Measurements from ENCODE around the gene METTL24. TPM values are rescaled to one million over a fixed set of nuclear protein-coding genes. Genes with fewer than 3 reads are reported as not detected.
A peak's percentile ranks its signal among the peaks of the same experiment; 100 is the strongest.
"Not testable (repeated sequence)": the region's sequence is repeated elsewhere in the genome, so short reads cannot be mapped to it uniquely, and the experiment has no call there.

The METTL24 gene
- total RNA-seq, 1 donor from 2014 or later = not detected

DNA sequence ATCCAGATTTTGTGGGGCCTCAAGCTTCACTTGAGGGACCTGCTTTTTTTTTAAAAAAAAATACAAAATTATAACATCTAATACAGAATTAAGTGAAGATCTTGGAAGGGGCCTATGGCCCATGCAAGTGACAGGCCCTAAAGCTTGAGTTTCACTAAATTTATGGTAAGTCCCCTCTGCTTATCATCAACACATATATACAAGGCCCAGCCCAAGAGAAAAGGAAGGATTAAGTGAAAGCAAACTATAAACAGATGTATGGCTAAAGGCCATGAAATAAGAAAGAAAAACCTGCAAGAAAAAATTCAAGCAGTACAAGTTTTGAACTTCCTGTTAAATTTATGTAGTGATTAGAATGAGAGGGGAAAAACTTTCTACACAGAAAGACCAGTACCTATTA is 91.2 kb downstream of the METTL24 start:
- DNase-seq (ENCODE audit: low read depth in 2 of 2) = no peak

DNA sequence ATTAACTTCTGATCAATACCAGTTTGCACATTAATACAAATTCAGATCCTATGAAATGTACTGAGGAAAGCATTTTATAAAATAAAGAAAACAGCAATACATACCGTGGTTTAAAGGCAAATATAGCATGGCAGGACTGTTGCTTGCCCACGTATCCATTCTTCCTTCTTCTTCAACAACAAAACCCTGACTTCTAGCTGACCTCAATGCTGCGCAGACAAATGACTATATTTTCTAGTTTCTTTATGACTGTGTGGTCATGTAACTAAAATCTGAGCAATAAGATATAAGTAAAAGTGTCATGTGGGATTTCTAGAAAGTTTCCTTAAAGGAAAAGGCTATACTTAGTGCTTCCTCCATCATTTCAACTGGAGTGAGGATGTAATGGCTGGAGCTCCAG is 92.9 kb downstream of the METTL24 start:
- no peak for DNase-seq (ENCODE audit: low read depth in 2 of 2)

DNA sequence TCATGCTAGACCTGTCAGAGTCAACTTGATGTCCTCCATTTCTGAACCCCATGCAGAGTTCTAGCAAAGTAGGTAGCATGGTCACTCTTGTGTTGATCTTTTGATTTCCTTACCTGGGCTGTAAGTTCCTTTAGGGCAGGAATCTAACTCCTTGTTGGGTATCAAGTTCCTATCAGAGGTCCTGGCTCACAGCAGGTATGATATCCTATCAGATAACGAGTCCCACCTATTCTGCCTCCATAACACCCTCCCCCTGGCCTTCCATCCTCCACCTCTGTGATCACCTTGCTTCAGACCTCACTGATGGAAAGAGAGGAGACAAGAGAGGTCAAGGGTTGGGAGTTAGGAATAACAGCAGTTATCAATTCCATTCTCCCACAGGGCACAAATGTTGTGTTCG is 101.8 kb downstream of the METTL24 start:
- DNase-seq (ENCODE audit: low read depth in 2 of 2) = no peak

DNA sequence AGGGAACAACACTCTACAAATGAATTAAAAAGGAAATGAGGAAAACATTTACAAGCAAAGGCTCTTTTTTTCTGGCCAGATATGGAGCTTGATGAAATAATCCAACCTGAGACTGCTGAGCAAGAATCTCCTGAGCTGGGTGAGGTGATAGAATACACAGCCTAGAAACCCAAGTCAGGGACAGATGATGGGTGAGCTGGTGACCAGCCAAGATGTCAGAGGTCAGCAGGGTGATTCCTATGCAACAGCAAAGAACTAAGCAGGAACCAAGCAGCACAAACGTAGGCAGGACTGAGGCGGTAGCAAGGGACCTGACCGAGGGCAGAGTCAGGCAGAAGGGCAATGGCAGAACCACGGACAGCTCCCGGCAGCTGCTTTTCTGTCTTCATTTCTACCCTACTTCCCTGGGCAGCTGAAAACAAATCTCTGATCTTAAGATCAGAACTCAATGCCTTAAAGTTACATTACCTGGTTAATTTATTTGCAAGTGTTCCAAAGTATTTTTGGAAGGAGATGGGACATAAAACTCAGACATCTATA is 102.9 kb downstream of the METTL24 start:
- peak in 1 of 2 donors; percentile 37 for DNase-seq (ENCODE audit: low read depth in 2 of 2)

GRCh38 chr6:110250838-110251237 is 107.3 kb downstream of the METTL24 start:
- DNase-seq (ENCODE audit: low read depth in 2 of 2) = no peak

GRCh38 chr6:110250058-110250457 is 108.1 kb downstream of the METTL24 start:
- DNase-seq (ENCODE audit: low read depth in 2 of 2) = no peak

DNA sequence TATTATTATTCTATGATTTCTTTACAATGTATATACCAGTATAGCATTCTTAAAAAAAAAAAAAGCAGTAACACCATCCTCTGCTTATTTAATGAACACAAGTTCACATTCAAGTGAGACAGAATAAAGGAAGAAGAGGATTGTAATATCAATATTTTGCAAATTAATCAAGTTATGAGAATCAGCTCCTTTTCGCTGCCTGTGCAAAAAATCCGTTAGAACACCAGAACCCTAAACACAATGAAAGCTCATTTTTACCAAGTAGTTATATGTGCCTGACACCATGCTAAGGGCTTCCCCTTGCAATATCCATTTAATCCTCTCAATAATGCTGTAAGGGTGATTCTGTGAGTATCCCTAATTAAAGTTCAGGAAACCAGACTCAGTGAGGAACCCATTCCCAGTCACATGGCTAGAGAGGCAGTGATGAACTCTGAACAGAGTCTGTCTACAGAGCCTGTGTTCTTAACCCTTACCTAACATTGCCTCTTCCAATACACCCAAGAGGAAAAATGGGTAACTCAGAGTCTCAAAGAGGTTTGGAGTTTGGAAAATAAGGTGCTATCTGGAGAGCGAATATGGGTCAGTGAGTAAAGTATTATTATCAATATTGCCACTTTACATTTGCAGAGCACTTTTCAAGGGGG is 111.1 kb downstream of the METTL24 start:
- DNase-seq (ENCODE audit: low read depth in 2 of 2) = no peak

DNA sequence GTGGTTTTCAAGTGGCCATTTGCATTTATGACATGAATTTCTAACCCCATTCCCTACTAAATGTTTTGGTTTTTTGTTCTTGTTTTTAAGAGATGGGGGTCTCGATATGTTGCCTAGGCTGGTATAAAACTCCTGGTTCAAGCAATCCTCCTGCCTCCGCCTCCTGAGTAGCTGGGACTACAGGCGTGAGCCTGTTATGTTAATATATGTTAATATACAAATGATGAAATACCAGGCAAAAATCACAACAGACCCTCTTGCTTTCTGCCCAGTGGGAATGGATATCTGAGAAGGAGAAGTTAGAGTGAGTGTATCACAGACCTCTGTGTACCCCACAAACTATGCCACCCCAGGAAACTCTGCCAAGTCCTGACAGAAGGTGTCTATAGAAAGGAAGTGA is 111.8 kb downstream of the METTL24 start:
- DNase-seq (ENCODE audit: low read depth in 2 of 2) = no peak

DNA sequence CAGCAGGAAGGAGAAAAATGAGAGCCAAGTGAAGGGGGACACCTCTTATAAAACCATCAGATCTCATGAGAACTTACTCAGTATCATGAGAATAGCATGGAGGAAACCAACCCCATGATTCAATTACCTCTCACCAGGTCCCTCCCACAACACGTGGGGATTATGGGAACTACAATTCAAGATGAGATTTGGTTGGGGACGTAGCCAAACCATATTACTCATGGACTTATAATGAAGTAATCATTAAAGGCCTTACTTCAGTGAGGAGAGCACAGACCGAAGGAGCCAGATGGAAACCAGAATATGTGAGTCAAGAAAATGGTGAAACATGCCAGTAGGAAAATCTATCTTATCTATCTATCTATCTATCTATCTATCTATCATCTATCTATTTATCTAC is 113.5 kb downstream of the METTL24 start:
- DNase-seq (ENCODE audit: low read depth in 2 of 2) = not testable (repeated sequence)

- DNase-seq (ENCODE audit: low read depth in 2 of 2) = no peak
Observed at GRCh38 chr6:110239526-110240274, 118.4 kb downstream of the METTL24 start.

DNA sequence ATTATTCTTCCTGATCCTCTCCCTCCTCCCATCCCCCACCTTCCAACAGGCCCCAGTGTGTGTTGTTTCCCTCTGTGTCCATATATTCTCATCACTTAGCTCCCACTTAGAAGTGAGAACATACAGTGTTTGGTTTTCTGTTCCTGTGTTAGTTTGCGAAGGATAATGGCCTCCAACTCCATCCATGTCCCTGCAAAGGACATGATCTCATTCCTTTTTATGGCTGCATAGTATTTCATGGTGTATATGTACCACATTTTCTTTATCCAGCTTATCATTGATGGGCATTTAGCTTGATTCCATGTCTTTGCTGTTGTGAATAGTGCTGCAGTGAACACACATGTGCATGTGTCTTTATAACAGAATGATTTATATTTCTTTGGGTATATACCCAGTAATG is 122.1 kb downstream of the METTL24 start:
- DNase-seq (ENCODE audit: low read depth in 2 of 2) = not testable (repeated sequence)

DNA sequence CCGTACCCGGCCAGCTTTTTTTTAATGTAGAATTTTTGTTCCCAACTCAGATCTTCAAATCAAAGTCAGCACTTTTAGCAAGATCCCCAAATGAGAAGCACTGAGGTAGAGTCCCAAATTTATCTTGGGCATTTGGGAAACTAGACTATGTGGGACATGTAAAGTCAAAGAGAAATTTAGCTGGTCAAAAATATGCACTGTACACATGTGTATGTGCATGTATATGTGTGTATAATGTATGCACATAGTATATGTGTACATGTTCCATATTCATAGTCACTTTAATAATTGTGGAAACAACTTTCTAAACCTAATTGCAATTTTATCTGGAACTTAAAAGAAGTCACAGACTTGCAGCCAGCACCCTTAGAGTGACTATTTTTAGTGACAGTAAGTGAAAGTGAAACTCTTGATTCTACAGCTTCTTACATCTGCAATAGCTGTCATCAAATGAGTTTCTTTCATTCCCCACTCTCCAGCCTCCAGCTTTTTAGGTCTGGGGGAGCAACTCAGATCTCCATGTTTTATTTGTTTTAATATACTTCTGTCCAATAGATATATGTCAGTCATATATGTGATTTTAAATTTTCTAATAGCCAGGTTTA is 124.3 kb downstream of the METTL24 start:
- DNase-seq (ENCODE audit: low read depth in 2 of 2) = no peak

GRCh38 chr6:110232450-110232849 is 125.7 kb downstream of the METTL24 start:
- DNase-seq (ENCODE audit: low read depth in 2 of 2) = no peak

DNA sequence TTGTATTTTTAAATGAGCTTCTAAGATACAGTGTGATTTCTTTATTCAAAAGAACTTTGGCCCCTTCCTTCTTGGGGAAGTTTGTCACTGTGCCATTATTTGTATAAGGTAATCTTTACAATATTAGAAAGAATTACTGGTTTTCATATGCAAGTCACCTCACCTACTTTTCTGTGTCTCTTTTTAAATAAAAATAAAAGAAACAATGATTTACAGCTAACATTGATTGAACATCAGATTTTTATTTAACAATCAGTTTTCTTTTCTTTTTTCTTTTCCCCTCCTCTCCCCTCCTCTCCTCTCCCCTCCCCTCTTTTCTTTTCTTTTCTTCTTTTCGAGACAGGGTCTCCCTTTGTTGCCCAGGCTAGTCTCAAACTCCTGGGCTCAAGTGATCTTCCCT is 131.9 kb downstream of the METTL24 start:
- DNase-seq (ENCODE audit: low read depth in 2 of 2) = no peak

GRCh38 chr6:110221738-110222137 is 136.4 kb downstream of the METTL24 start:
- no peak for DNase-seq (ENCODE audit: low read depth in 2 of 2)

GRCh38 chr6:110217266-110217665 is 140.9 kb downstream of the METTL24 start:
- no peak for DNase-seq (ENCODE audit: low read depth in 2 of 2)

DNA sequence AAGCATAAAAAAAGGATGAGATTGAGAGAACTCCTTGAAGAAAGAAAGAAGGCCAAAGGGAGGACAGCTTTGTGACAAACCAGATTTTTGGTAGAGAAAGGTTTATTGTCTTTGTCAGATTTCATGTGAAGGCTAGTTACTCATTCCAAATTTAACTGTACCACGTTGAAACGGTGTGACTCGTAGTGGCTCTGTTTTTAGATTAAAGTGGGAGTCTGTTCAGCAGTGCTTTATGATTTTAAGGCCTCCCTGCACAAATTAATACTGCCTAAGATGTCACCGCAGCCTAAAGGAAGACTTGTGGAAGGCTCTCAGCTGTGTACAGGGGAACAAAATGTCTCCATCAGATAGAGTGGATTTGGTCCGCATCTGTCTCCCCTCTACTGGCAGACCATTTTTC is 142.0 kb downstream of the METTL24 start:
- DNase-seq (ENCODE audit: low read depth in 2 of 2) = no peak

- peak in 1 of 2 donors; percentile 52 for DNase-seq (ENCODE audit: low read depth in 2 of 2)
Observed at GRCh38 chr6:110214338-110214737, 143.8 kb downstream of the METTL24 start.

DNA sequence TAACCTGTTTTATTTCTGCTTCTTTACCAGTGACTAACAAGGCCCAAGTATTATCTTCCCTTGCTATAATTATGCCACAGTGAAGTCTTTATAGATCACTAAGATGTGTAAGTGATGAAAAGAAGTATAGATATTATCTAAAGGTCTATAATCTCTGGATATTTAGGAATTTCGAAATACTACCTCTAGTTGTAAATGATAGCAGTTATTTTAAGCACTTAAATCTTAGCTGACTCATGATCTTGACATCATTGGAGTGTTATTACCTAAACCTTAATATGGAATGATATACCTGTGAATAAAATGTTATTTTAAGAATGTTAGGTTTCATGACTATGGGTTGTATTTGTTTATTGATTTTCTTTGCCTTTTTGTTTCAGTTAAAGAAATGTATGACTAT is 146.4 kb downstream of the METTL24 start:
- no peak for DNase-seq (ENCODE audit: low read depth in 2 of 2)

GRCh38 chr6:110207652-110208051 is 150.5 kb downstream of the METTL24 start:
- no peak for DNase-seq (ENCODE audit: low read depth in 2 of 2)

GRCh38 chr6:110201151-110201884 is 156.8 kb downstream of the METTL24 start:
- no peak for DNase-seq (ENCODE audit: low read depth in 2 of 2)

- no peak for DNase-seq (ENCODE audit: low read depth in 2 of 2)
Observed at GRCh38 chr6:110198561-110198960, 159.6 kb downstream of the METTL24 start.
